ENCODE data around the gene PHOSPHO1.

The PHOSPHO1 gene

DNA sequence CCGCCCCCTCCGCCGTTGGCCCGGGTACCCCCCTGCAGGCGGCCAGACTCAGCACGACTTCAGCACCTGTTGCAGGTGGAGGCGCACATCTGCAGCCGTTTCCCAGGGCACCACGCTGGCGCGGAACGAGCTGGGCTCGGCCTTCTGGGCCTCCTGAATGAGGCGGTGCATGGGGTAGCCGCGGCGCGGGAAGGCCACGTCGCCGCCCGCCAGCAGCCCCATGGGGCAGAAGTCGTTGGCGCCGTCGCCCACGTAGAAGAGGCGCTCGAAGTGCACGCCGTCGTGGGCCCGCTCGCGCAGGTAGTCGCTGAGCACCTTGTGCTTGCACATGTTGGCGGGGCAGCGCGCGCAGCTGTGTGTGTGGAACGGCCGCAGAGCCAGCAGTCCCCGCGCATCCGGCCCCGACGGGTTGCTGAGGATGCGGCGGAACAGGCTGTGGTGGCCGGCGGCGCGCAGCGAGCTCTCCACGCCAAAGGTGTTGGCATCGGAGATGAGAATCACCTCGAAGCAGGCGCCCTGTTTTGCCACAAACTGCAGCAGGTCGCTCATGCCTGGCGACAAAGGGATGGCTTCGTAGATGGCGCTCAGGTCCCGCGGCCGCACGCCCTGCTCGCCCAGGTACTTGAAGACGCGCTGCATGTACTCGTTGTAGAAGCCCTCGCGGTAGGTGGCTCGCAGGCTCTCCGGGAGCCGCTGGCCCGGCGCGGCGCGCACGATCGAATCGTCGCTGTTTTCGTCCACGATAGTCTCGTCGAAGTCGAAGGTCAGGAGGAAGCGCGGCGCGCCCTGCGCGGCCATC, 6.2 kb downstream of the PHOSPHO1 start:
- no peak for DNase-seq (ENCODE audit: low read depth in 1 of 2, low spot score in 1 of 2)
- TF ChIP-seq SPI1 (IDR thresholded peaks at IDR 0.05; ENCODE audit: borderline replicate concordance, low read depth) (no peak), POLR2AphosphoS5 (IDR thresholded peaks at IDR 0.05; ENCODE audit: low read depth) (0 out of 2 replicates have a peak, but pooled peaks have one; percentile 3)
- no peak overlapping the region for H3K27ac ChIP-seq (replicated peaks)
- H3K27me3 ChIP-seq (ENCODE audit: insufficient read depth, poor library complexity, severe bottlenecking) = peaks cover 25% of the 10 kb centered on the region
- H3K4me3 ChIP-seq (replicated peaks; ENCODE audit: insufficient read depth, low read length) = no peak overlapping the region

DNA sequence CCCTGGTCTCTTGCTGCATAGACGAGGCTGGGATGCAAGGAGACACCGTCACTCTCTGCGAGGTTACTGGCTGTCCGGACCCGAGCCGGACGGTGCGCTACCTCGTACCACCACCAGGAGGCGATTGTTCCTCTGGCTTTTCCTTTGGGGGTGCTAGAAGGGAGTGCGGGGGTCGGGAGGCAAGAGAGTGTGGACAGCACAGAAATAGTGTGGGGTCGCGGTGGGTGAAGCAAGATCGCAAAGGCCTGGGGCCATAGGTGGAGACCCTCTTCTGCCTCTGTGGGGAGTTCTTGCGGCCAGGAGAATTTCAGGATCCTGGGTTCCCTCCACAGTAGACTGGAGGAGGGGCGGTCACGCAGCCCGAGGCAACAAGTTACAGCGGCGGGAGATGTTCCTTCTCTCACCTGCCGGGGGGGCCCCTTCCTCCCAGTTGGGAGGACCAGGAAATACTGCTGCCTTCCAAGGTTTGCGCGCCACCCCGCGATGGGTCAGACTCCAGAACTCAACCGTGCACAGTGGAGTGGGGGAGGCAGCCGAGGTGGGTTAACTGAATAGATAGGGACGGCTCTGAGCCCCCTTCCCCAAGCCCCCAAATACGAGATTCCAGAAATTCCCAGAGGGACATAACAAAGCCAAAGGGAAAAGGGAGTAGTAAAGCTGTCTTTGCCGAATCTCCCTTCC, 6.9 kb downstream of the PHOSPHO1 start:
- TF ChIP-seq, protein P1, sequence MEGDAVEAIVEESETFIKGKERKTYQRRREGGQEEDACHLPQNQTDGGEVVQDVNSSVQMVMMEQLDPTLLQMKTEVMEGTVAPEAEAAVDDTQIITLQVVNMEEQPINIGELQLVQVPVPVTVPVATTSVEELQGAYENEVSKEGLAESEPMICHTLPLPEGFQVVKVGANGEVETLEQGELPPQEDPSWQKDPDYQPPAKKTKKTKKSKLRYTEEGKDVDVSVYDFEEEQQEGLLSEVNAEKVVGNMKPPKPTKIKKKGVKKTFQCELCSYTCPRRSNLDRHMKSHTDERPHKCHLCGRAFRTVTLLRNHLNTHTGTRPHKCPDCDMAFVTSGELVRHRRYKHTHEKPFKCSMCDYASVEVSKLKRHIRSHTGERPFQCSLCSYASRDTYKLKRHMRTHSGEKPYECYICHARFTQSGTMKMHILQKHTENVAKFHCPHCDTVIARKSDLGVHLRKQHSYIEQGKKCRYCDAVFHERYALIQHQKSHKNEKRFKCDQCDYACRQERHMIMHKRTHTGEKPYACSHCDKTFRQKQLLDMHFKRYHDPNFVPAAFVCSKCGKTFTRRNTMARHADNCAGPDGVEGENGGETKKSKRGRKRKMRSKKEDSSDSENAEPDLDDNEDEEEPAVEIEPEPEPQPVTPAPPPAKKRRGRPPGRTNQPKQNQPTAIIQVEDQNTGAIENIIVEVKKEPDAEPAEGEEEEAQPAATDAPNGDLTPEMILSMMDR (IDR thresholded peaks at IDR 0.05; ENCODE audit: insufficient read depth, low read length) = peak; percentile 48
- TF ChIP-seq, protein P2, sequence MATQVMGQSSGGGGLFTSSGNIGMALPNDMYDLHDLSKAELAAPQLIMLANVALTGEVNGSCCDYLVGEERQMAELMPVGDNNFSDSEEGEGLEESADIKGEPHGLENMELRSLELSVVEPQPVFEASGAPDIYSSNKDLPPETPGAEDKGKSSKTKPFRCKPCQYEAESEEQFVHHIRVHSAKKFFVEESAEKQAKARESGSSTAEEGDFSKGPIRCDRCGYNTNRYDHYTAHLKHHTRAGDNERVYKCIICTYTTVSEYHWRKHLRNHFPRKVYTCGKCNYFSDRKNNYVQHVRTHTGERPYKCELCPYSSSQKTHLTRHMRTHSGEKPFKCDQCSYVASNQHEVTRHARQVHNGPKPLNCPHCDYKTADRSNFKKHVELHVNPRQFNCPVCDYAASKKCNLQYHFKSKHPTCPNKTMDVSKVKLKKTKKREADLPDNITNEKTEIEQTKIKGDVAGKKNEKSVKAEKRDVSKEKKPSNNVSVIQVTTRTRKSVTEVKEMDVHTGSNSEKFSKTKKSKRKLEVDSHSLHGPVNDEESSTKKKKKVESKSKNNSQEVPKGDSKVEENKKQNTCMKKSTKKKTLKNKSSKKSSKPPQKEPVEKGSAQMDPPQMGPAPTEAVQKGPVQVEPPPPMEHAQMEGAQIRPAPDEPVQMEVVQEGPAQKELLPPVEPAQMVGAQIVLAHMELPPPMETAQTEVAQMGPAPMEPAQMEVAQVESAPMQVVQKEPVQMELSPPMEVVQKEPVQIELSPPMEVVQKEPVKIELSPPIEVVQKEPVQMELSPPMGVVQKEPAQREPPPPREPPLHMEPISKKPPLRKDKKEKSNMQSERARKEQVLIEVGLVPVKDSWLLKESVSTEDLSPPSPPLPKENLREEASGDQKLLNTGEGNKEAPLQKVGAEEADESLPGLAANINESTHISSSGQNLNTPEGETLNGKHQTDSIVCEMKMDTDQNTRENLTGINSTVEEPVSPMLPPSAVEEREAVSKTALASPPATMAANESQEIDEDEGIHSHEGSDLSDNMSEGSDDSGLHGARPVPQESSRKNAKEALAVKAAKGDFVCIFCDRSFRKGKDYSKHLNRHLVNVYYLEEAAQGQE (IDR thresholded peaks at IDR 0.05; ENCODE audit: insufficient replicate concordance, low read depth) = no peak
- TF ChIP-seq SPI1 (IDR thresholded peaks at IDR 0.05; ENCODE audit: borderline replicate concordance, low read depth) = no peak
- DNase-seq (ENCODE audit: low read depth in 1 of 2, low spot score in 1 of 2) = peak in 1 of 2 experiments; percentile 44
- Histone ChIP-seq H3K27ac (replicated peaks) (no peak overlapping the region), H3K27me3 (ENCODE audit: insufficient read depth, poor library complexity, severe bottlenecking) (peaks cover 22% of the 10 kb centered on the region), H3K4me3 (replicated peaks; ENCODE audit: insufficient read depth, low read length) (no peak overlapping the region)

DNA sequence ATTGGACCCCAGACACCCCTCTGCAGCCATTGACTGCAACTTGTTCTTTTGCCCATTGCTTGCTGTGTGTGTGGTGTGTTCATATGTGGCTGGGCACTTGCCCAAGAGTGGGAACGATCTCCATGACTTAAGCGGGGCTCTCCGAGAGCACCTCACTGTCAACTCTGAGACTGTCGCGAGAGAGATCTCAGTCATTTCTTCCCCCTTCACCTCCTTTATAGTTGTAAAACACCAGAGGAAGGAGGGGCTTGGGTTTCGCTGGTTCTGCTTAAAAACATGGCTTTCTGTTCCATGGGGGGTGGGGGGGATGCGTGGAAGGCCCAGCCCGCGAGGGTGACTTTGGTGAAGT, 7.4 kb downstream of the PHOSPHO1 start:
- Histone ChIP-seq H3K27me3 (ENCODE audit: insufficient read depth, poor library complexity, severe bottlenecking) (peaks cover 22% of the 10 kb centered on the region), H3K27ac (replicated peaks) (no peak overlapping the region), H3K4me3 (replicated peaks; ENCODE audit: insufficient read depth, low read length) (no peak overlapping the region)
- TF ChIP-seq, protein P2 (IDR thresholded peaks at IDR 0.05; ENCODE audit: insufficient replicate concordance, low read depth) = no peak
- TF ChIP-seq, protein P1 (IDR thresholded peaks at IDR 0.05; ENCODE audit: insufficient read depth, low read length) = no peak
- no peak for TF ChIP-seq POLR2AphosphoS5 (IDR thresholded peaks at IDR 0.05; ENCODE audit: low read depth)
- no peak for DNase-seq (ENCODE audit: low read depth in 1 of 2, low spot score in 1 of 2)

DNA sequence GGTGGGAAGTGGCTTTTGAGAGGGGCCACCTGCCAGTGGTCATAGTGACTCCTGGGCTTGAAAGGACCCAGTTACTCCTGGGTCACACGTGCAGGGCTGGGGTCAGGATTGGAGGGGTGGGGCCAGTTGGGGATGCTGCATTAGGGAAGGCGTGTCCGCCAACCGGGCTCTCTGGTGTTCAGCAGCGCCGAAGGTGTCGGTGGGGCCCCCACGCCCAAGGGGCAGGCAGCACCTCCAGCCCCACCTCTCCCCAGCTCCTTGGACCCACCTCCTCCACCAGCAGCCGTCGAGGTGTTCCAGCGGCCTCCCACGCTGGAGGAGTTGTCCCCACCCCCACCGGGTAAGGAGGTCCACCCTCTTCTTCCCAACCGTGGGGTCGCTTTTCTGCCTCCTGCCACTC, 10.6 kb downstream of the PHOSPHO1 start:
- H3K27ac ChIP-seq (replicated peaks) = peak overlapping the region; percentile 85
- DNase-seq (ENCODE audit: low read depth in 1 of 2, low spot score in 1 of 2) = no peak

More for the DNA sequence above, 10.6 kb downstream of the PHOSPHO1 start:
- H3K27me3 ChIP-seq (ENCODE audit: insufficient read depth, poor library complexity, severe bottlenecking) = peaks cover 15% of the 10 kb centered on the region
- no peak for TF ChIP-seq SPI1 (IDR thresholded peaks at IDR 0.05; ENCODE audit: borderline replicate concordance, low read depth)
- no peak overlapping the region for H3K4me3 ChIP-seq (replicated peaks; ENCODE audit: insufficient read depth, low read length)
